Left cardiac atrium (tissue), 4 donors: ENCODE results near the gene RAB26. TPM values are rescaled to one million over a fixed set of nuclear protein-coding genes. Genes with fewer than 3 reads are reported as not detected.
"Not testable (repeated sequence)": the region's sequence is repeated elsewhere in the genome, so short reads cannot be mapped to it uniquely, and the experiment has no call there.

ENCODE experiments used
- ATAC-seq, 2 donors: fragments of 200-7000 bp; cut with Tn5 transposase; one replicate each; pipeline ENCODE4 v1.9.1; 2020; ENCODE audit warnings: mild to moderate bottlenecking in 2 of 2, moderate library complexity in 2 of 2
- DNase-seq: peaks from one replicate; pipeline ENCODE4 v3.0.0-alpha.2; 2020
- intact Hi-C, 2 donors: fragments of 100-400 bp; cut with DNase I; formaldehyde crosslinking; loops; one replicate each; pipeline versions ENCODE4 v1.14.1 to v1.15.1; 2022 to 2023
- long read RNA-seq: library from polyadenylated mRNA; unstranded; transcript quantifications from one replicate; pipeline ENCODE4 v2.0.0, GENCODE V29; 2021
- total RNA-seq, 2 donors: library from RNA; stranded (reverse); fragmentation: NEBNext Ultra II Directional; extraction: Animal tissue kit (Norgen Biotek cat#: 25700); gene quantifications; one replicate each; pipeline ENCODE4 v1.2.1, GENCODE V29; 2021
- donor health status: DM: no; HTN: yes; CAD: no.
- donor health status: DM: no; HTN: yes; CAD: no; lungs with severe emphysema.
- donor health status: DM: yes; HTN: yes; CAD: no.
- donor health status: Dilated cardiomyopathy.

RAB26 gene
- under 1 TPM; 0.81 to 0.88 TPM for total RNA-seq
- long read RNA-seq, partial matches to known transcripts: 0 of 9 reads
- long read RNA-seq, other reads (novel, unspliced or antisense): 9 of 9 reads

- intact Hi-C loops: no loop called here
- ATAC-seq: peak; percentile 83 to 92
- DNase-seq: peak; percentile 84
Observed at GRCh38 chr16:2147981-2148671, at the start of gene RAB26. Gene RAB26, plus strand, starts transcription at chr16:2148625. Its CDS starts 159 bp downstream, at chr16:2148784.

GRCh38 chr16:2101581-2101980 is 46.8 kb upstream of the RAB26 start:
- not testable (repeated sequence) for DNase-seq, ATAC-seq
- intact Hi-C loops: loop anchor here in 1 of 2 donors (10.0 kb wide), 1 partner anchor 47 kb away; no protein-coding TSS in a partner anchor

GRCh38 chr16:2102471-2102870 is 46.0 kb upstream of the RAB26 start:
- intact Hi-C loops: loop anchor here in 1 of 2 donors (10.0 kb wide), 1 partner anchor 48 kb away; no protein-coding TSS in a partner anchor
- ATAC-seq (no peak), DNase-seq (no peak)

GRCh38 chr16:2104464-2104863 is 44.0 kb upstream of the RAB26 start:
- ATAC-seq: peak in 1 of 2 donors; percentile 29
- intact Hi-C loops: loop anchor here in 1 of 2 donors (10.0 kb wide), 1 partner anchor 50 kb away; no protein-coding TSS in a partner anchor
- not testable (repeated sequence) for DNase-seq

GRCh38 chr16:2105291-2105690 is 43.1 kb upstream of the RAB26 start:
- intact Hi-C loops: loop anchor here in 1 of 2 donors (10.0 kb wide), 1 partner anchor 50 kb away; no protein-coding TSS in a partner anchor
- not testable (repeated sequence) for DNase-seq, ATAC-seq

GRCh38 chr16:2105769-2106168 is 42.7 kb upstream of the RAB26 start:
- not testable (repeated sequence) for DNase-seq, ATAC-seq
- intact Hi-C loops: loop anchor here in 1 of 2 donors (10.0 kb wide), 1 partner anchor 51 kb away; no protein-coding TSS in a partner anchor

GRCh38 chr16:2106211-2106610 is 42.2 kb upstream of the RAB26 start:
- intact Hi-C loops: loop anchor here in 1 of 2 donors (10.0 kb wide), 1 partner anchor 51 kb away; no protein-coding TSS in a partner anchor
- DNase-seq, ATAC-seq: not testable (repeated sequence)

- DNase-seq: not testable (repeated sequence)
- peak in 1 of 2 donors; percentile 25 for ATAC-seq
- intact Hi-C loops: loop anchor here in 1 of 2 donors (10.0 kb wide), 1 partner anchor 52 kb away; no protein-coding TSS in a partner anchor
Observed at GRCh38 chr16:2107121-2107790, 41.2 kb upstream of the RAB26 start.

- ATAC-seq: peak in 1 of 2 donors; percentile 14
- DNase-seq: not testable (repeated sequence)
- intact Hi-C loops: loop anchor here in 1 of 2 donors (10.0 kb wide), 1 partner anchor 53 kb away; no protein-coding TSS in a partner anchor
Observed at GRCh38 chr16:2107791-2108125, 40.7 kb upstream of the RAB26 start.

GRCh38 chr16:2108446-2109270 is 39.8 kb upstream of the RAB26 start:
- not testable (repeated sequence) for DNase-seq
- intact Hi-C loops: loop anchor here in 1 of 2 donors (10.0 kb wide), 1 partner anchor 54 kb away; no protein-coding TSS in a partner anchor
- peak; percentile 17 for ATAC-seq

- not testable (repeated sequence) for ATAC-seq
- intact Hi-C loops: loop anchor here in 1 of 2 donors (10.0 kb wide), 1 partner anchor 54 kb away; no protein-coding TSS in a partner anchor
Observed at GRCh38 chr16:2109271-2109580, 39.2 kb upstream of the RAB26 start.

GRCh38 chr16:2109872-2110271 is 38.6 kb upstream of the RAB26 start:
- not testable (repeated sequence) for DNase-seq, ATAC-seq
- intact Hi-C loops: loop anchor here in 1 of 2 donors (10.0 kb wide), 1 partner anchor 55 kb away; no protein-coding TSS in a partner anchor

More at GRCh38 chr16:2109271-2109580, 39.2 kb upstream of the RAB26 start:
- not testable (repeated sequence) for DNase-seq

GRCh38 chr16:2110332-2111008 is 38.0 kb upstream of the RAB26 start:
- intact Hi-C loops, DNase-seq: not testable (repeated sequence)
- peak in 1 of 2 donors; percentile 31 for ATAC-seq

- DNase-seq, intact Hi-C loops: not testable (repeated sequence)
- peak in 1 of 2 donors; percentile 5 for ATAC-seq
Observed at GRCh38 chr16:2111009-2111353, 37.4 kb upstream of the RAB26 start.

- ATAC-seq, intact Hi-C loops, DNase-seq: not testable (repeated sequence)
Observed at GRCh38 chr16:2111412-2112335, 36.8 kb upstream of the RAB26 start.

GRCh38 chr16:2112539-2113106 is 35.8 kb upstream of the RAB26 start:
- DNase-seq, intact Hi-C loops, ATAC-seq: not testable (repeated sequence)
